GF-D8 (cell line): ENCODE results near the gene MORN1.

Experiments used
- DNase-seq: peaks from one replicate; lab custom pipeline; 2025; lab: John Stamatoyannopoulos, UW

Gene MORN1

DNA sequence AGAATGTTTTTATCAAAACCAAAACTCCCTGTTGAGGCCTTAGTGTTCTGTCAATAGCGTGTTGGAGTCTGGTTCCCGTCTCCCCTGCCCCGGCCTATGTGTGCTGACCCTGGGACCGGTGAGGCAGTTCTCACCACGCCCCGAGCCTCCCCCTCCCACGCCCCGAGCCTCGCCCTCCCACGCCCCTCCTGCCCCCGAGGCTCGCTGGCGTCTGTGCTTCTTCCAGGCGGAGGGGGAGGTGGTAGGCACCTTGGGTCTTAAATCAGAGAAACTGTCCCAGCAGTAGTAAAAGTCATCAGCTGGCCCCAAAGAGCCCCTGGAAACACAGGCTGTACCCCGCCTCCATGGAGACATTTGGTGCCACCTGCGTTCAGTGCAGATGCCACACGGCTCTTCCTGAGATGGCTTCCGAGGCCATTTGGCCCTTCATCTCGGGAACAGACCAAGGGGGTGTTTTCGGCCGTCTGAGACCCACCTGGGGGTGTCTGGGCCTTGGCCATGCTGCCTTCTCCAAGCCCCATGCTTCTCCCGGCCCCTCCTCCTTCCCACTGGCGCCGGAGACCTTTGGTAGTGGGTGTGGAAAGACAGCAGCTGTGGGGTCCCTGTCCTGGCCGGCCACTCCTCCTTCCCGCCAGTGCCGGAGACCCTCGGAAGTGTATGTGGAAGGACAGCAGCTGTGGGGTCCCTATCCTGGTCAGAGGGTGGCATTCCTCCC, 118.5 kb downstream of the MORN1 start:
- no peak for DNase-seq

DNA sequence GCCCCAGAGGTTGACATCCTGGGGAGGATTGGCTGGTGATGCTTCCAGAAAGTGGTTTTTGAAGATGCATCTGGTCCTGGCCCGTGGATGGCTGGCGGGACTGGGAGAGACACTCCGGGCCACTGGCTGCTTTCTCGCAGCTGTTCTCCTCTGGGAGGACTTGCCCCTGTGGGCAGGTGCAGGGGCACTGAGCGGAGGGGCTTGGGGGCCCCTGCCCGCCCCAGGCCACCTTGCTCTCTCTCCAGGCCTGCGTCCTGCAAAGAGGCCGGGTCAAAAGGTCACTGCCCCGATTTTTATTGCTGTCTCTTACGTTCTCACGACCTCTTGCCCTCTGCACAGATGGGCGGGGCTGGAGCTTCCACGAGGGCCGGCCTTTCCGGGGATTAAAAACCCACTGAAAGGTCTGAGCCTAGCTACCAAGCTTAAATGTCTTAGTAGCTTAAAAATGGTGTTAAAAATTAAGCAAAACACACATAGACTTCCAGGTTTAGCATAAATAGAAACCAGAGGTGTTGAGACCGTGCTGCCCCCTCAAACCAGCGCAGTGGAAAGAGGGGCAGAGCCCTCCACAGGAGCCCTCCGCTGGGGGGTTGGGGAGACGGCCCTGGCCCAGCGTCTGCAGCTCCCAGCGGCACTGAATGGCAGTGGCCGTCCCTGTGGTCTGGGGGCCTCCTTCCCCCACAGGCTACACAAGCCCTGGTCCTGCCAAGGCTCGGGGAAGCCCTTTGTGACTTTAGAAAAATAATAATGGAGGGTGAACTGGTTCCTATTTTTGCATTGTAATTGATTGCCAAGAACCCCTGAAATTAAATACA, 119.3 kb downstream of the MORN1 start:
- DNase-seq: no peak
